Measurements from ENCODE around the gene CHD8.
"Not testable (repeated sequence)": the region's sequence is repeated elsewhere in the genome, so short reads cannot be mapped to it uniquely, and the experiment has no call there.

CHD8 gene

DNA sequence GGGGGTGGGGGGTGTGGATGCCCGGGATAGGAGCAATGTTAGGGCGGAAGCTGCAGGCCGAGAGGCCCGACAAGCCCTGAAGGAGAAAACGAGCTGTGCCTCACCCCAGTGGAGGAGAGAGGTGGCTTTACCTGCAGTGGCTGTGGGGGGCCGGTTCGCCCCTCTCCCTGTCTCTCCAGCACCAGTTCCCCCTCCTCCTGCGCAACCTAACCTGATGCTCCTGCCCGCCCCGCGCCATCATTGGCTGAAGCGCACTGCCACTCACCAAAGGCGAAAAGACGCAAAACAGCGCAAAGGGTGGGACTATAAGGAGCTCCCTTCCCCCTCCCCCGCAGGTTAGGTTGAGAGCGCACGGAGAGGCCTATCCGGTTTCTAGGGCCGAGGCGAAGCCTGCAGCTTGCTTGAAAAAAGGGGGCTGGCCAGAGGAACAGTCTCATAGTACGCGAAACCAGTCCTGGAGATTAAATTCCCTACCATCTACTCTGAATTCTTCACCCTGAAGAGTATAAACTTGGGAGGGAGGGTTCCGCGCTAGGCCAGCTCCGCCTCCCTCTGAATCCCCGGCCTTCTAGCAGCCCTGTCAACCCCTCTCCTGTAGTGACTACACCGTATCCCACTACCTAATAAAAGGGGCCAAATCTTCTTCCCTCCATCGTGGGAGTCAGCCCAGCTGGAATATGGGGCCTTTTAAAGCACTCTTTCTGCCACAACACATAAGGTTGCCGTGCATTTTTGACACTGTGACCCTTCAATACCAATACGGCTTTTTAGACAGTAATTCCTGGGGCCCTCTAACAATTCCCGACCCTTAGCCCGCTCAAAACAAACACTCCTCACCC lies 18.6 kb downstream of the CHD8 start:
- peak; percentile 72 for FAIRE-seq

DNA sequence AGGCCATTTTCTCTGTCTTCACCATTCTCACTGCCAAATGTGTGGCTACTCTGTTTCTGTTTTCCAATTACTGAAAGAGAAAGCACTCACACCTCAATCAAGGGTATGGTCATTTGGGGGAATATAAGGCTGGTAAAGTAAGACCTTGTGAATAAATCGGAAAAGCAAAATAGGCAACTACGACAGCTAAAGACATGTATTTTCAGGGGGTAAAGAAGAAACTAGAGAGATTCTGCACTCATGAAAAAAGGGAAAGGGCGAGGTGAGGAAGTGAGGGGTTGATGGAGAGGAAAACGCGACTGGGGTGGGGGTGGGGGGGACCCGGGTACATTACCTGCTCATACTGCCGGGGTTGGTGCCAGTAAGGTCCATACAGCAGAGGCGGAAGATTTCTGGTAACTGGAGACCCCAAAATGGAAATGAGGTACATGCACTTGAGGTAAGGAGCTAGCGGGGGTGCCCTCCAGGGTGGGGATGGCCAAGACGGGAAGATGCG lies 19.3 kb downstream of the CHD8 start:
- no peak for FAIRE-seq

DNA sequence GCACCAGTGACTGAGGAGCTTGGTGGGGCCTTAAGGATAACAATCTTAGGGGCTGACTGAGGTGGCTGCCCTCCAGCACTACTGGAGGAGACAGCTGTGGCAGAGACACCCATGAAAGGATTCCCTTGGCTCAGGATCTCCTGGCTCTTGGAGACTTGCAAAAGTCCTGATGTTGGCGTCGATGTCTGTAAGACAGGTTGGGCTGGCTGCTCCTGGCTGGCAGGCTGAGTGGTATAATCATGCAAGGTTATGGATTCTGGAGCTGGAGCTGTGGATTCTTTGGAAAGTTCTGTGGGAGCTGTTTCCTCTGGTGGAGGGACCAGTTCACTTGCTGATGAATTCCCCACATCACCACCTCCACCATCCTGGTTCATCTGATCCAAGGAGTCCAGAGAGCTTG lies 24.8 kb downstream of the CHD8 start:
- no peak for FAIRE-seq

- FAIRE-seq, result no peak
Observed at GRCh38 chr14:21428930-21429329, 27.0 kb downstream of the CHD8 start.

DNA sequence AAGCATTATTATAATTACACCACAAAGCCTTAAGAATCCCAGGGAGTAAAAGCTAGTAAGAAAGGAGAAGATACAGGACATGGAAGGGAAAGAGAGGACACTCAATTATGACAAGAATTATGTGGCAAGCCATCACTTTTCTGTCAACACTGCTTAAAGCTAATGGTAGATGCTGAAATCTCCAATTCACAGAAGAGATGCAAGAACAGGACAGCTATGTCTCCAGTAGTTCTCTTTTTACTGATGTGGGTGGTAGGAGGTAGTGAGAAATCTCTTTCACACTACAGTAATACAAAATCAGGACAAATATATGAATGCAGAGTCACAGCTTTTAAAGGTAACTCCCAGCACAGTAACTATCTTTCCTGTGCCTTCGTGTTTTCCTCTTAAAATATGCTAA lies 29.2 kb downstream of the CHD8 start:
- FAIRE-seq, result no peak

DNA sequence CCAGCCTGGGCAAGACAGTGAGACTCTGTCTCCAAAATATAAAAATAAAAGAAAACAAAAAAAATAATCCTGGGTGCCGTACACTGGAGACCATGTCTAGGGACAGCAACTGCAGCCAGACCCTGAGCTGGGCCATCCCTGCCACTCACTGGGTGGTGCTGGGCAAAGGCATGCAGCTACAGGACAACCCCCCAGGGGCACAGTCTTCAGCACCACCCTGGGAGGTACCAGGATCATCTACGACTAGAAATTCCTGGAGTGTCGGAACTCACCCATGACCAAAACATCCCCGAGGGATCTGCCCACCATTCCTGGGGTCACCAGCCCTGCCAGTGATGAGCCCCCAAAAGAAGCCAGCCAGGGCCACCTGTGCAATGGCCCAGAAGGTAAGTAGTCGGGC lies 36.4 kb downstream of the CHD8 start:
- FAIRE-seq, result no peak

DNA sequence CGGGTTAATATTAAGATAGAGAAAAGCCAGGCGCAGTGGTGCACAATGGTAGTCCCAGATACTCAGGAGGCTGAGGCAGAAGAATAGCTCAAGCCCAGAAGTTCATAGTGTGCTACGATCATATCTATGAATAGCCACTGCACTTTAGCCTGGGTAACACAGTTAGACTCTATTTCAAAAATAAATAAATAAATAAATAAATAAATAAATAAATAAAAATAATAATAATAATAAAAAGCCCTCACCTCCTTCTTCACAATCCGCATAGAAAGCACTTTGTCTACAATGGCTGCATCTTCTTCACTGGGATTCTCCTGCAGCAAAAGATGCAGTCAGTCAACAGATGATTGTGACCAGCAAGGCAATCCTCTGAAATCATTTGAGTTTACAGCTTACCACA lies 40.6 kb downstream of the CHD8 start:
- no peak for FAIRE-seq

DNA sequence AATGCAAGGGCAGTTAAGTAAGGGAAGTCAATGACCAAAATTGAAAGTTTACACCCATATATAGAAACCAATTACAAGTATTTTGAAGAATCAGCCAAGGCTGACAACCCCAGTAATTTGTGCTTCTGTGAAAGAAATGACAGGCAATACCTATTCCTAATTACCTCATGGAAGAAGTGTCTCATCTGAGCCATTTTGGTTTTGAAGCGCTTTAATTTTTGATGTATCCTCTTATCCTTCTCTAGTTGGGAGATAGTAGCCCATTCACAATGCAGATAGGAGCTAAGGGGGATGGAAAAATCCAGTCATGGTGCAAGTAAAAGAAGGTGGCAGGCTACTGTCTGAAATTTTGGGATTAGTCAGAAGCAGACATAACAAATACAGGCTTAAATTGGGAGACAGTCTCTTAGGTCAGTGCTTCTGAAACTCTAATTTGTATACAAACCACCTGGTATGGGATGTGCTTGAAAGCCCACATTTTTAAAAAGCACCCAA lies 41.7 kb downstream of the CHD8 start:
- no peak for FAIRE-seq

GRCh38 chr14:21408147-21408546 lies 47.8 kb downstream of the CHD8 start:
- FAIRE-seq, result no peak

- FAIRE-seq, result no peak
Observed at GRCh38 chr14:21406213-21406612, 49.7 kb downstream of the CHD8 start.

- no peak for FAIRE-seq
Observed at GRCh38 chr14:21405097-21405496, 50.8 kb downstream of the CHD8 start.

DNA sequence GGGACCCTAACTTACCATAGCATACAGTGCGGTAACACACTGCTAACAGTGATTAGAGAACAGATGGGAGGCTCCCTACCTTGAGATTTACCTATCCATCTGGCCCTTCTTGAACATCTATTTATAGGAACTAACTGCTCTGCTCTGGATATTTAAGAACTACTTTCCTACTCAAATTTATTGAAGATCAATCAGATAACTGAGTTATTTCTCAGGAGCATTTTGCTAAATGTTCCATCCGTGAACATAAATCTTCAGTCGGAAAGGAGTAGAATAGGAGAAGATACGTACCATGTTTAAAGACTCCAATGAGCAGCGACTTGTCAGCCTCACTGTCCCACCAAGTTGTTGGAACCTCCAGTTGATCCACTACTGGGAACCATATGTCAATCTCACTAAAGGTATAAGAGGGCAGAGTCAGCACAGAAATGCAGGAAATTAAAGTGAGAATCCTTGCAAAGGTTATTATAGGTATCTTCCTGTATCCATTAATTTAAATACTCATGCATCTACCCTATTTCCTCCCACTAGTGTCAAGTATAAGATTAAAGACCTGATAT lies 56.5 kb downstream of the CHD8 start:
- no peak for FAIRE-seq

- FAIRE-seq, result no peak
Observed at GRCh38 chr14:21398901-21399300, 57.0 kb downstream of the CHD8 start.

- FAIRE-seq, result no peak
Observed at GRCh38 chr14:21395450-21395849, 60.5 kb downstream of the CHD8 start.

DNA sequence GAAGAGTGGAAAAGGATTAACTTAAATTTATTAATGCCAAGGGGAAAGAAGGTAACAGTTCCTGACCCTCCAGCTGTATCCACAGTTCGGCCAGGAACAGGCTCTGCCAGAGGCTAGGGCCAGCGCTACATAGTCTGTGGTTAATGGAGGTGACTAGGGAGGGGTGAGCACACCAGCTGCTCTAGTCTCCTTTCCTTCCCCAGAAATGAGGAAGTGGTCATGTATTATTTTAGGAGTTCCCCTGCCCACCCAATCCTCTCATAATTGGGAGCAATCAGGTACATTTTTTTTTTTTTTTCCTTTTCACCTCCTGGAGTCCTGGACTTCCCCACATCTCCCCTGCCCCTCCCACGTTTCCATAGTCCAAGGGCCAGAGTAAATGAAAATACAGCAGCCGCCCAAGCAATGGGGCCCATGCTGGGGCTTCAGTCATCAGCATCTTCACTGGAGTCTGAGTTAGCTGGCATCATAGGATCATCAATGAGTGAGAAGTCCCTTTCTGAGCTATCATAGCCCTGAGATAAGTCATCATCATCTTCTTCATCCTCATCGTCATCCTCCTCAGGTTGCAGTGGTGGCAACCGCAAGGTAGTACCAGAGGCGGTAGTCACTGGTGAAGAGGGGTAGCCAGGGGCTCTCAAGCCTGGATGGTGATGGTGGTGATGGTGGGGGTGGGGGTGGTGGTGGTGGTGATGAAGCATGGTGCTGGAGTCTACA lies 70.6 kb downstream of the CHD8 start:
- no peak for FAIRE-seq

DNA sequence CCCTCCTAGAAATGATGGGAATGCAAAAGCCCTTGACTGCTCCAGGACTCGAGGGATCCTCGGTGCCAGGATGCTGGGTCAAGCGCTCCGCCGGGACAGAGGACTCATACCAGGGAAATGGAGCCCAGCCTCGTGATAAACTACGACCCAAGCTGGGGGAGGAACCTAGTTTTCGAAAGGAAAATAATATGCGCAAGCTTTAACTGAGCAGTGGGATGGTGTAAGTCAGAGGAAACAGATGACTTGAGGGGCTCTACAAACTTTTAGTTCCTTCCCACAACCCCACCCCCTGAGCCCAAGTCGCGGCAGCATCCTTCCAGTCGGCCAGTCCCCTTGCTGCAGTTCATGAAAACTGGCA lies 71.5 kb downstream of the CHD8 start:
- FAIRE-seq, result no peak

GRCh38 chr14:21383848-21384493 lies 72.0 kb downstream of the CHD8 start, which contains the start of gene SUPT16H:
Gene SUPT16H (minus strand): TSS chr14:21384019. CDS start chr14:21383927, 92 bp downstream.
- FAIRE-seq, result peak; percentile 95

DNA sequence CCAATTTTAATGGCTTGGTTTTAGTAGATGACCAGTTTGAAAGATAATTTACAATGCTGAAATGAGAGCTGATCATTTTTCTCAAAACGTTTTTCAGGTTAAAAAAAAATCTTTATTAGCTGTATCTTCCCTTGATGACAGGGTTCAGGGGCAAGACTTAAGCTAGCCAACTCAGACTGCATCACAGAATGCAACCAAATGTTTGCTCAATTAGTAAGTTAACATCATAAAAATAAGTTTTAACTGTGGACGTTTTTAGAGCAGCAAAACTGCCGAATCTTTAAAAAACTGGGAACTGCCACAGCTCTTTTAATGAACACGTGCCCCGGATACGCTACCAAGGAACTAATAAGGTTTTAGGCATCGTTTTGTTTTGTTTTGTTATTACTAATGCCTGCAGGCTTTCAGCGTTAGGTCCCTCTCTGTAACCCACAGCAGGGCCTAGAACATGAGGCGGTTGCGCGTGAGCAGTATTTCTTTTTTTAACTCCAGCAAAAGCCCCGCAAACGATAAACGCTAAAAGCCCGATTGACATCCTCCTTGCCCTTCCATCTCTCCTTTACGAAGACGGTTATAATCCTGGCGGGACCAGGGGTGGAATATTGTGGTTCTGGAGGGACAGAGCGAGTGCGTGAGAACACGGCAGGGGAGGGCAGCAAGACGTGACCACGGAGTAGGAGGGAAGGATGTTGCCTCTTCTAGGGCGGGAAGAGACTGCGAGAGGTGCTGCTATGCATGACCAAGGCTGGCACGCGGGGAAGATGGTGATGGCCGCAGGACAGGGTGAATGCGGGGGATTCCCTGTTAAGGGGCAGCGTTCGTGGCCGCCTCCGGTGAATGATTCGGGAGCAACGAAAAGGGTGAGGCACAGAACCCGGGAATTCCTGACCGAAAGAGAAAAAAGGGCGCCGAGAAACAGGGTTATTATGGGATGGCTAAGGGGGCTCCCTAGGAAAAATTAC lies 72.8 kb downstream of the CHD8 start:
- FAIRE-seq, result no peak

- no peak for FAIRE-seq
Observed at GRCh38 chr14:21382095-21382494, 73.8 kb downstream of the CHD8 start.

DNA sequence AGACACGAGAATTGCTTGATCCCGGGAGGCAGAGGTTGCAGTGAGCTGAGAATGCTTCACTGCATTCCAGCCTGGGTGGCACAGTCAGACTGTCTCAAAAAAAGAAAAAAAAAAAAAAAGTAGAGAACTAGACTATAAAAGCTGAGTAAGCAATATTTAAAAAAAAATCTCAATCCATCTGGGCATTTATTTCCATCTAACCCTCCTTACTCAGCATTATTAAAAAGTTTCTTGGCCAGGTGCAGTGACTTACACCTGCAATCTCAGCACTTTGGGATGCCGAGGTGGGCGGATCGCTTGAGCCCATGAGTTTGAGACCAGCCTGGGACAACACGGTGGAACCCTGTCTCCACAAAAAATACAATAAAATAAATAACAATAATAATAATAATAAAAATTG lies 76.6 kb downstream of the CHD8 start:
- FAIRE-seq, result no peak

DNA sequence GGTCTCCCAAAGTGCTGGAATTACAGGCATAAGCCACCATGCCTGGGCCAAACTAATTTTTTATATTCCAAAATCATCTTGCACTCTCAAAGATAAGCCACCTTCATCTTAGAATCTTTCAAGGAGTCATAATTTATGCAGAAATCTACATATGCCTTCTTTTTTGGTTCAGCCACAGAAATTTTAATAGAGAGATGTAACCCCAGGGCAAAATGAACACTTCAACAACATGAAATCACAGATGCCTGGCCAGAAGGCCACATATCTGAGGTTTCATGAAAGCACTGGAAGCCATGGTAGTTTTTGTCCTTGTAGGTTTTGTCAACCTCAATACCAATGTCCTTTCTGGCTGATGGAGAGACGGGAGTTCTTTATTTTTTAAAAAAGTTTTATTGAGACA lies 81.9 kb downstream of the CHD8 start:
- FAIRE-seq, result no peak

DNA sequence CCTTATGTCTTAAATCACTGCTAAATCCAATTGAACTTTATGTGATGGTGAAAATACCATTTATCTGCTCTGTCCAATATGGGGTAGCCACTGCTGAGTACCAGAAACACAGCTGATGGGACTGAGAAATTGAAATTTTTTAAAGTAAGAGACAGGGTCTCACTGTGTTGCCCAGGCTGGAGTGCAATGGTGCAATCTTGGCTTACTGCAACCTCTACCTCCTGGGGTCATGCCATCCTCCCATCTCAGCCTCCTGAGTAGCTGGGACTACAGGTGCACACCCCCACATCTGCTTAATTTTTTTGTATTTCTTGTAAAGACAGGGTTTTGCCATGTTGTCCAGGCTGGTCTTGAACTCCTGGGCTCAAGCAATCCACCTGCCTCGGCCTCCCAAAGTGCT lies 83.1 kb downstream of the CHD8 start:
- FAIRE-seq, result not testable (repeated sequence)
